WTC11 (cell line): Measurements from ENCODE around the gene SORCS2. TPM values are rescaled to one million over a fixed set of nuclear protein-coding genes. Genes with fewer than 3 reads are reported as not detected.

ENCODE experiments used
- ATAC-seq: fragments of 200-7000 bp; cut with Tn5 transposase; 2 replicates; pipeline ENCODE4 v1.10.0; 2021; ENCODE audit warnings: mild to moderate bottlenecking, moderate library complexity
- CTCF ChIA-PET: fragments of 300-600 bp; sonication (Branson Sonifier 250); formaldehyde crosslinking; loops from one replicate; lab custom pipeline; 2021; ENCODE audit warnings: antibody characterized with exemption; lab: Charles Lee
- POLR2A ChIA-PET: fragments of 350-600 bp; sonication (Branson Sonifier 250); formaldehyde crosslinking; loops from one replicate; lab custom pipeline; 2021; ENCODE audit warnings: antibody characterized with exemption; lab: Charles Lee
- DNase-seq: peaks from one replicate; pipeline ENCODE4 v3.0.0; 2021; ENCODE audit warnings: low spot score
- H3K27ac Mint-ChIP-seq: 2 replicates; pipeline ENCODE4 v1.8.0; 2021; ENCODE audit warnings: mixed read lengths
- H3K27me3 Mint-ChIP-seq: 2 replicates; pipeline ENCODE4 v1.8.0; 2021; ENCODE audit warnings: low read depth, mild to moderate bottlenecking, moderate library complexity, mixed read lengths
- H3K36me3 Mint-ChIP-seq: 2 replicates; pipeline ENCODE4 v1.8.0; 2021; ENCODE audit warnings: mixed read lengths
- H3K4me1 Mint-ChIP-seq: 2 replicates; pipeline ENCODE4 v1.8.0; 2022; ENCODE audit warnings: mixed read lengths
- H3K4me3 Mint-ChIP-seq: 2 replicates; pipeline ENCODE4 v1.8.0; 2021; ENCODE audit warnings: mild to moderate bottlenecking, moderate library complexity, mixed read lengths
- H3K9me3 Mint-ChIP-seq: 2 replicates; pipeline ENCODE4 v1.8.0; 2021; ENCODE audit warnings: mixed read lengths
- ATF1 ChIP-seq: sonication (generic); formaldehyde crosslinking; IDR thresholded peaks from 2 replicates; pipeline ENCODE4 v1.8.1; 2023; ENCODE audit warnings: mild to moderate bottlenecking, moderate library complexity, missing genetic modification reagents
- CREM ChIP-seq: sonication (generic); formaldehyde crosslinking; IDR thresholded peaks from 2 replicates; pipeline ENCODE4 v1.8.1; 2022; ENCODE audit warnings: mild to moderate bottlenecking, missing genetic modification reagents, moderate library complexity
- CTCF ChIP-seq: fragments of 200-600 bp; IDR thresholded peaks from 2 replicates; pipeline ENCODE4 v1.8.0; 2022; ENCODE audit warnings: antibody characterized with exemption
- ELF4 ChIP-seq: sonication (generic); formaldehyde crosslinking; IDR thresholded peaks from 2 replicates; pipeline ENCODE4 v1.8.1; 2022; ENCODE audit warnings: low read depth, mild to moderate bottlenecking, moderate library complexity, missing genetic modification reagents
- ETV6 ChIP-seq: sonication (generic); formaldehyde crosslinking; IDR thresholded peaks from 2 replicates; pipeline ENCODE4 v1.8.1; 2022; ENCODE audit warnings: mild to moderate bottlenecking, missing genetic modification reagents
- GTF2I ChIP-seq: fragments of 250-450 bp; sonication (Bioruptor Pico); conservative IDR thresholded peaks from 2 replicates; pipeline ENCODE4 v1.4.0; 2021; ENCODE audit warnings: mild to moderate bottlenecking
- JAZF1 ChIP-seq: fragments of 250-450 bp; sonication (Bioruptor Pico); IDR thresholded peaks from 2 replicates; pipeline ENCODE4 v1.9.0; 2021; ENCODE audit warnings: moderate library complexity, mild to moderate bottlenecking, inconsistent platforms
- KAT7 ChIP-seq: sonication (generic); formaldehyde crosslinking; IDR thresholded peaks from 2 replicates; pipeline ENCODE4 v1.8.1; 2023; ENCODE audit warnings: missing genetic modification reagents, mild to moderate bottlenecking, borderline replicate concordance
- RELA ChIP-seq: sonication (generic); formaldehyde crosslinking; IDR thresholded peaks from 2 replicates; pipeline ENCODE4 v1.8.1; 2022; ENCODE audit warnings: missing genetic modification reagents, mild to moderate bottlenecking, borderline replicate concordance
- ZNF219 ChIP-seq: sonication (generic); formaldehyde crosslinking; IDR thresholded peaks from 2 replicates; pipeline ENCODE4 v1.8.0; 2023; ENCODE audit warnings: missing genetic modification reagents, mild to moderate bottlenecking, borderline replicate concordance
- ZNF396 ChIP-seq: fragments of 250-450 bp; sonication (Bioruptor Pico); IDR thresholded peaks from 2 replicates; pipeline ENCODE4 v1.8.0; 2021; ENCODE audit warnings: mild to moderate bottlenecking, moderate library complexity, borderline replicate concordance
- total RNA-seq: library from RNA; stranded (reverse); gene quantifications from 3 replicates; pipeline ENCODE4 v1.2.3, GENCODE V29; 2021
- TF ChIP-seq, protein P1 (sequence below): sonication (generic); formaldehyde crosslinking; IDR thresholded peaks from 2 replicates; pipeline ENCODE4 v1.8.1; 2022; ENCODE audit warnings: low read depth, mild to moderate bottlenecking, moderate library complexity, missing genetic modification reagents, borderline replicate concordance
- TF ChIP-seq, protein P2 (sequence below): sonication (generic); formaldehyde crosslinking; IDR thresholded peaks from 2 replicates; pipeline ENCODE4 v1.8.1; 2023; ENCODE audit warnings: mild to moderate bottlenecking, missing genetic modification reagents, moderate library complexity

SORCS2 gene
- total RNA-seq, 1 experiment from 2014 or later, result 6.6 TPM

- CTCF ChIA-PET, result interaction anchor here (0.5 kb wide), 1 partner anchor 130 kb away, joined by 5 read pairs; no protein-coding TSS in a partner anchor
- H3K27ac Mint-ChIP-seq, result no peak overlapping the region
Measured at GRCh38 chr4:7281691-7282665, 89.6 kb downstream of the SORCS2 start.

DNA sequence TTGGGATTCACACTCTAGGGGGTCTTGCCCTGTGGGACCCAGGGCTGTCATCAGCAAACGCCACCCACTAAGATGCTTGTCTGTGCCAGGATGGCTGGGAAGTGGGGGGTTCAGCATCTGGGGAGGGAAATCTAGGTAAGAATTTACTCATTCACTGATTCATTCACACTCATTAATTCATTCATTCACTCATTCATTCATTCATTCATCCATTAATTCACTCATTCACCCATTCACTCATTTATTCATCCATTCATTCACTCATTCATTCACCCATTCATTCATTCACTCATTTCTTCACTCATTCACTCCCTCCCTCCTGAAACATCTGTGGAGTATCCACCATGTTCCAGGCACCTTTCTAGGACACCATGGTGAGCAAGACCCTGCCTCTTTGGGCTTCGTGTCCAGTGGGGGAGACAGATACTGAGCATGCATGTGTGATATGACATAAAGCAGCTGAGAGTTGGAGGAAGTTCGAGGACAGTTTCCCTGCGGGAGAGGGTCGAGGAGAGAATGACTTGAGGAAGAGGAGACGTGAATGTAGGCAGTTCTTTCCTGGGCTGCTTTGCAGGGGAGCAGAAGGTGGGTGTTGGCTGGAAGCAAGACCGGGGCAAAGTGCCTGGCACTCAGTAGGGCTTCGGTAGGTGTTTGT, 90.6 kb downstream of the SORCS2 start:
- no peak overlapping the region for H3K4me3 Mint-ChIP-seq
- H3K27me3 Mint-ChIP-seq, result no peaks in the 10 kb centered on the region
- H3K4me1 Mint-ChIP-seq, result peaks cover under 1% of the 10 kb centered on the region; the same call in 1 of the 2 replicates
- ChIA-PET POLR2A (interaction anchor here (0.6 kb wide), 1 partner anchor 1073 kb away, joined by 3 read pairs; no protein-coding TSS in a partner anchor), CTCF (interaction anchor here (0.5 kb wide), 1 partner anchor 131 kb away, joined by 5 read pairs; no protein-coding TSS in a partner anchor)
- H3K36me3 Mint-ChIP-seq, result no peaks in the 10 kb centered on the region
- DNase-seq (no peak), ATAC-seq (no peak)
- no peaks in the 10 kb centered on the region for H3K9me3 Mint-ChIP-seq
- no peak for TF ChIP-seq ETV6 (CRISPR knock-in tag)
- no peak for TF ChIP-seq ATF1 (CRISPR knock-in tag)
- TF ChIP-seq CREM, result no peak
- no peak overlapping the region for H3K27ac Mint-ChIP-seq

More at GRCh38 chr4:7281691-7282665, 89.6 kb downstream of the SORCS2 start:
- POLR2A ChIA-PET, result no interaction called here
- H3K27me3 Mint-ChIP-seq, result no peaks in the 10 kb centered on the region
- ATAC-seq, result no peak
- no peaks in the 10 kb centered on the region for H3K36me3 Mint-ChIP-seq
- no peaks in the 10 kb centered on the region for H3K9me3 Mint-ChIP-seq
- no peak for DNase-seq
- TF ChIP-seq KAT7 (no peak), ZNF219 (CRISPR knock-in tag) (no peak), RELA (CRISPR knock-in tag) (no peak), ELF4 (CRISPR knock-in tag) (no peak)
- no peak overlapping the region for H3K4me3 Mint-ChIP-seq
- no peaks in the 10 kb centered on the region for H3K4me1 Mint-ChIP-seq

DNA sequence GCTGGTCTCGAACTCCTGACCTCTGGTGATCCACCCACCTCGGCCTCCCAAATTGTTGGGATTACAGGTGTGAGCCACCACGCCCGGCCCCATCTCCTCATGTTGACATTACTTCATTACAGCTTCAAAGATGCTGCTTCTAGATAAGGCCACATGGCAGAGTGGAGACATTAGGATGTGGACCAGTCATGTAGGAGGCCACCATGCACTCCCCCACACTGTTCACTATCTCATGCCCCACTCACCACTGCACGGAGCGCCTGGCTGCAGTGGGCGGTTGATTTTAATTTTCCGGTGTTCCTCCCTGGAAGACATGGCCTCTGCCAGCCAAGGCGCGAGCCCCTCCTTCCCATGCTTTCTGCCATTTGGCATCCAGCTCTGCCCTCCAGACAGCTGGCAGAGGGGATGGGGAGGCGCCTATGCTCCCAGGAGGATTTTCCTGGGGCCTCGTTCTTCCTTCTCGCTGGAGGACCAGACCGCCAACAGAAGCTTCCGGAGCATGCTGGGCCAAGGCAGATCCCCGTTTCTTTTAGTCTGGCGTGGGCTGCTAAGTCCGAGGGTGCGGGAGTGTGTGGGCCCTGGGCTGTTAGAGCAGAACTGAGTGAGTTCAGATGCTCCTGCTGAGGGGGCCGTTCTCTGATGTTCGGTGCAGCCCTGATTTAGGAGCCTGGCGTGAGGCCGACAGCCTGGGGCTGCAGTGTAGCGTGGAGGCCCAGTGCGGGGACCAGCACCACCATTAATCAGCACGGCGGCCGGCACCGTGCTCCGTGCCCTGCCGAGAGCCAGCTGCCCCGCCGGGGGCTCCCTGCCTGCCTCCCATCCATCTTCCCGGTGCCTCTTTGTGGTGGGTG, 93.1 kb downstream of the SORCS2 start:
- no peaks in the 10 kb centered on the region for H3K27me3 Mint-ChIP-seq
- TF ChIP-seq GTF2I (CRISPR knock-in tag), result no peak
- no peak for TF ChIP-seq JAZF1 (CRISPR knock-in tag)
- TF ChIP-seq CTCF, result no peak
- TF ChIP-seq ZNF396 (CRISPR knock-in tag), result no peak
- TF ChIP-seq, protein P1, sequence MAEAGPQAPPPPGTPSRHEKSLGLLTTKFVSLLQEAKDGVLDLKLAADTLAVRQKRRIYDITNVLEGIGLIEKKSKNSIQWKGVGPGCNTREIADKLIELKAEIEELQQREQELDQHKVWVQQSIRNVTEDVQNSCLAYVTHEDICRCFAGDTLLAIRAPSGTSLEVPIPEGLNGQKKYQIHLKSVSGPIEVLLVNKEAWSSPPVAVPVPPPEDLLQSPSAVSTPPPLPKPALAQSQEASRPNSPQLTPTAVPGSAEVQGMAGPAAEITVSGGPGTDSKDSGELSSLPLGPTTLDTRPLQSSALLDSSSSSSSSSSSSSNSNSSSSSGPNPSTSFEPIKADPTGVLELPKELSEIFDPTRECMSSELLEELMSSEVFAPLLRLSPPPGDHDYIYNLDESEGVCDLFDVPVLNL (CRISPR knock-in tag), result no peak
- TF ChIP-seq, protein P2, sequence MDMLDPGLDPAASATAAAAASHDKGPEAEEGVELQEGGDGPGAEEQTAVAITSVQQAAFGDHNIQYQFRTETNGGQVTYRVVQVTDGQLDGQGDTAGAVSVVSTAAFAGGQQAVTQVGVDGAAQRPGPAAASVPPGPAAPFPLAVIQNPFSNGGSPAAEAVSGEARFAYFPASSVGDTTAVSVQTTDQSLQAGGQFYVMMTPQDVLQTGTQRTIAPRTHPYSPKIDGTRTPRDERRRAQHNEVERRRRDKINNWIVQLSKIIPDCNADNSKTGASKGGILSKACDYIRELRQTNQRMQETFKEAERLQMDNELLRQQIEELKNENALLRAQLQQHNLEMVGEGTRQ (CRISPR knock-in tag), result no peak
- TF ChIP-seq, all 79 proteins: peak for 0

More for the DNA sequence above, 93.1 kb downstream of the SORCS2 start:
- peaks cover 3% of the 10 kb centered on the region; the same call in 1 of the 2 replicates for H3K4me1 Mint-ChIP-seq
- H3K9me3 Mint-ChIP-seq, result no peaks in the 10 kb centered on the region
- no peak overlapping the region for H3K27ac Mint-ChIP-seq
- DNase-seq (no peak), ATAC-seq (no peak)
- ChIA-PET CTCF (interaction anchor here (0.7 kb wide), 1 partner anchor 50 kb away, joined by 3 read pairs; no protein-coding TSS in a partner anchor), POLR2A (no interaction called here)
- no peaks in the 10 kb centered on the region for H3K36me3 Mint-ChIP-seq
- no peak overlapping the region for H3K4me3 Mint-ChIP-seq
